NB4 (cell line): ENCODE measurements around the gene JAM3.
"Not testable (repeated sequence)": the region's sequence is repeated elsewhere in the genome, so short reads cannot be mapped to it uniquely, and the experiment has no call there.

Experiments used
- MYC ChIP-seq: IDR thresholded peaks from 2 replicates; pipeline ENCODE4 v1.6.1; 2011; ENCODE audit warnings: low read depth, low read length
- POLR2A ChIP-seq: IDR thresholded peaks from 2 replicates; pipeline ENCODE4 v1.6.1; 2011; ENCODE audit warnings: mild to moderate bottlenecking; ENCODE audit not compliant: insufficient read length; ENCODE audit errors: extremely low read depth
- TF ChIP-seq, protein P1 (sequence below): IDR thresholded peaks from one replicate; pipeline ENCODE4 v1.5.1; 2012; ENCODE audit warnings: low read depth, low read length
- TF ChIP-seq, protein P2 (sequence below): IDR thresholded peaks from 2 replicates; pipeline ENCODE4 v1.6.1; 2011; ENCODE audit warnings: low read depth, low read length

DNA sequence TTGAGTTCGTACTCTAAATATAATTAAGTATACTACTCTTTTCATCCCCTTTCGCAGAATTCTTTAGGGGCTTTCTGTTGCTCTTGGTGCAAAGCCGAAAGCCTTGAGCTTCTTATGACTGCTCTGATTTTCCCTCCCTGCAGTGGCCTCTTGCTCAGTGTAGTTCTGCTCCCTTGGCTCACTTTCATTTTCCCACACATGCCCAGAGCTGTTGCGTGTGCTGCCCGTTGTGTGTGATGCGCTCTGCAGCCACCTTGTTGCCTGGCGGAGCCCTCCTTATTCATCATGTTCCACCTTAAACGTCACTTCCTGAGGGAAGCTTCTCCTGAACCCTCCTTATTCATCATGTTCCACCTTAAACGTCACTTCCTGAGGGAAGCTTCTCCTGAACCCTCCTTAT, 23.1 kb downstream of the JAM3 start:
- TF ChIP-seq, protein P1, sequence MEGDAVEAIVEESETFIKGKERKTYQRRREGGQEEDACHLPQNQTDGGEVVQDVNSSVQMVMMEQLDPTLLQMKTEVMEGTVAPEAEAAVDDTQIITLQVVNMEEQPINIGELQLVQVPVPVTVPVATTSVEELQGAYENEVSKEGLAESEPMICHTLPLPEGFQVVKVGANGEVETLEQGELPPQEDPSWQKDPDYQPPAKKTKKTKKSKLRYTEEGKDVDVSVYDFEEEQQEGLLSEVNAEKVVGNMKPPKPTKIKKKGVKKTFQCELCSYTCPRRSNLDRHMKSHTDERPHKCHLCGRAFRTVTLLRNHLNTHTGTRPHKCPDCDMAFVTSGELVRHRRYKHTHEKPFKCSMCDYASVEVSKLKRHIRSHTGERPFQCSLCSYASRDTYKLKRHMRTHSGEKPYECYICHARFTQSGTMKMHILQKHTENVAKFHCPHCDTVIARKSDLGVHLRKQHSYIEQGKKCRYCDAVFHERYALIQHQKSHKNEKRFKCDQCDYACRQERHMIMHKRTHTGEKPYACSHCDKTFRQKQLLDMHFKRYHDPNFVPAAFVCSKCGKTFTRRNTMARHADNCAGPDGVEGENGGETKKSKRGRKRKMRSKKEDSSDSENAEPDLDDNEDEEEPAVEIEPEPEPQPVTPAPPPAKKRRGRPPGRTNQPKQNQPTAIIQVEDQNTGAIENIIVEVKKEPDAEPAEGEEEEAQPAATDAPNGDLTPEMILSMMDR, result not testable (repeated sequence)
- TF ChIP-seq, protein P2, sequence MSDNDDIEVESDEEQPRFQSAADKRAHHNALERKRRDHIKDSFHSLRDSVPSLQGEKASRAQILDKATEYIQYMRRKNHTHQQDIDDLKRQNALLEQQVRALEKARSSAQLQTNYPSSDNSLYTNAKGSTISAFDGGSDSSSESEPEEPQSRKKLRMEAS, result not testable (repeated sequence)
- TF ChIP-seq POLR2A, MYC: not testable (repeated sequence)
